Esophagus muscularis mucosa (tissue), 4 donors: Measurements from ENCODE around the gene CD46. TPM values are rescaled to one million over a fixed set of nuclear protein-coding genes. Genes with fewer than 3 reads are reported as not detected.

Source experiments
- DNase-seq: peaks from one replicate; pipeline ENCODE4 v3.0.0-alpha.2; 2017; ENCODE audit errors: extremely low spot score
- H3K27ac ChIP-seq, 4 donors: fragments of 200-600 bp; sonication (generic); replicated peaks in 1 of 4; 1 replicate in 3 of 4; 2 replicates in 1 of 4; pipeline ENCODE4 v1.5.1; 2016 to 2019; ENCODE audit warnings: mild to moderate bottlenecking in 1 of 4
- H3K27me3 ChIP-seq, 4 donors: fragments of 200-600 bp; sonication (generic); one replicate each; pipeline versions ENCODE4 v1.5.1 to v1.6.0; 2016 to 2019
- H3K36me3 ChIP-seq, 4 donors: fragments of 200-600 bp; sonication (generic); one replicate each; pipeline ENCODE4 v1.5.1; 2016 to 2019
- H3K4me1 ChIP-seq, 4 donors: fragments of 200-600 bp; sonication (generic); one replicate each; pipeline ENCODE4 v1.5.1; 2016 to 2019
- H3K4me3 ChIP-seq, 4 donors: fragments of 200-600 bp; sonication (generic); 1 replicate in 2 of 4; 2 replicates in 2 of 4; pipeline ENCODE4 v1.5.1; 2016 to 2019; ENCODE audit warnings: mild to moderate bottlenecking in 4 of 4, moderate library complexity in 1 of 4
- H3K9me3 ChIP-seq, 4 donors: fragments of 200-600 bp; sonication (generic); 1 replicate in 3 of 4; 2 replicates in 1 of 4; pipeline ENCODE4 v1.5.1; 2016 to 2019
- EP300 ChIP-seq: sonication (generic); formaldehyde crosslinking; IDR thresholded peaks from one replicate; pipeline ENCODE4 v1.6.1; 2017; ENCODE audit warnings: antibody characterized with exemption
- POLR2A ChIP-seq: fragments of 450-650 bp; IDR thresholded peaks from one replicate; pipeline ENCODE4 v1.6.1; 2017; ENCODE audit warnings: antibody characterized with exemption, moderate library complexity, mild to moderate bottlenecking, low read depth
- POLR2AphosphoS5 ChIP-seq, 2 donors: sonication (generic); formaldehyde crosslinking; IDR thresholded peaks; one replicate each; pipeline ENCODE4 v1.6.1; 2017; ENCODE audit warnings: antibody characterized with exemption in 2 of 2
- WGBS: methylation state at CpG from one replicate; pipeline ENCODE4 v1.1.5; 2018; 5-methylcytosine and 5-hydroxymethylcytosine counted together
- intact Hi-C: fragments of 100-400 bp; cut with DNase I; formaldehyde crosslinking; loops from one replicate; pipeline ENCODE4 v1.15.1; 2023
- total RNA-seq, 4 donors: library from RNA; depleted of rRNA; stranded (reverse); fragments of >200 nt; gene quantifications; one replicate each; pipeline versions ENCODE4 v1.1.0 to v1.2.1, GENCODE V29; 2016
- TF ChIP-seq, protein P1 (sequence below), 3 experiments: fragments of 200-600 bp in 2 of 3; fragments of 450-650 bp in 1 of 3; sonication (generic) in 2 of 3; IDR thresholded peaks; one replicate each; pipeline ENCODE4 v1.5.1; 2017 to 2019; ENCODE audit warnings: antibody characterized with exemption in 3 of 3, mild to moderate bottlenecking in 2 of 3, moderate library complexity in 1 of 3

CD46 gene
- total RNA-seq, 4 donors from 2014 or later, result 65.6 to 86.4 (median 69.2) TPM

DNA sequence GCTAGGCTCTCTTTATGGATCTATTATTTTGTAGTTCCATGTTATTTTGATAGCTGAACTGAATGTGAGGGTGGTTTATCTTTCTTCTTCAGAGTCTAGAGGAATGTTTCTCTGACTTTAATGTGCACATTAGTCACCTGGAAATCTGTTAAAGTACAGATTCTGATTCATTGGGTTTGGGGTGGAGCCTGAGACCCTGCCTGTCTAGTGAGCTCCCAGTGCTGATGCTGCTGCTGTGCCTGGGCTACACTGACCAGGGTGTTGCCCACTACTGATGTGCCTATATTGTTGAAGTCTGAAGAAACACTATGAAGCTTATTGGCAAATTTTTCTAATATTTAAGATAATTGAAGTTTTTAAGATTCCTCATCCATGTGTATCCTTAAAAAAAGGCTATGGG is 35.9 kb downstream of the CD46 start:
- no peaks in the 10 kb centered on the region for H3K9me3 ChIP-seq
- no peaks in the 10 kb centered on the region for H3K27me3 ChIP-seq
- no peak for DNase-seq
- intact Hi-C loops, result no loop called here
- peaks cover 7 to 64% (median 30%) of the 10 kb centered on the region in 4 donors for H3K36me3 ChIP-seq
- H3K27ac ChIP-seq, result no peak overlapping the region
- TF ChIP-seq, protein P1, sequence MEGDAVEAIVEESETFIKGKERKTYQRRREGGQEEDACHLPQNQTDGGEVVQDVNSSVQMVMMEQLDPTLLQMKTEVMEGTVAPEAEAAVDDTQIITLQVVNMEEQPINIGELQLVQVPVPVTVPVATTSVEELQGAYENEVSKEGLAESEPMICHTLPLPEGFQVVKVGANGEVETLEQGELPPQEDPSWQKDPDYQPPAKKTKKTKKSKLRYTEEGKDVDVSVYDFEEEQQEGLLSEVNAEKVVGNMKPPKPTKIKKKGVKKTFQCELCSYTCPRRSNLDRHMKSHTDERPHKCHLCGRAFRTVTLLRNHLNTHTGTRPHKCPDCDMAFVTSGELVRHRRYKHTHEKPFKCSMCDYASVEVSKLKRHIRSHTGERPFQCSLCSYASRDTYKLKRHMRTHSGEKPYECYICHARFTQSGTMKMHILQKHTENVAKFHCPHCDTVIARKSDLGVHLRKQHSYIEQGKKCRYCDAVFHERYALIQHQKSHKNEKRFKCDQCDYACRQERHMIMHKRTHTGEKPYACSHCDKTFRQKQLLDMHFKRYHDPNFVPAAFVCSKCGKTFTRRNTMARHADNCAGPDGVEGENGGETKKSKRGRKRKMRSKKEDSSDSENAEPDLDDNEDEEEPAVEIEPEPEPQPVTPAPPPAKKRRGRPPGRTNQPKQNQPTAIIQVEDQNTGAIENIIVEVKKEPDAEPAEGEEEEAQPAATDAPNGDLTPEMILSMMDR (IDR thresholded peaks at IDR 0.05), result no peak
- TF ChIP-seq EP300 (no peak), POLR2A (no peak), POLR2AphosphoS5 (IDR thresholded peaks at IDR 0.05) (no peak)
- H3K4me3 ChIP-seq, result no peak overlapping the region
- H3K4me1 ChIP-seq, result no peaks in the 10 kb centered on the region

DNA sequence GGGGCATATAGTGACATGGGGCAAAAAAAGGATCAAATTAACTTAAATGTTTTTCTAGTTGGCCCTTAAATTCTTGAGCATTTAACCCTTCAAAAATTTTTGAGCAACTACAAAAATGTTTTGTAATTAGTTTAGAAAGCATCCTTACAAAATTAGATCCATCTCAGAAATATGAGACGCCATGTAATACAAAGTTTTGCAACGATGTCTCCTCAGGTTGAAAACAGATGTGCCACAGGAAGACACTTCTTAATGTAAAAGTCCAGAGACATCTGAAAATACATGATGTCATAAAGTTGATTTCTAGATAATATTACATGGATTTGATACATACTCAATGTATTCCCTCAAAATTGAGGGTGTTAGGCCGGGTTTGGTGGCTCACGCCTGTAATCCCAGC is 37.5 kb downstream of the CD46 start:
- Histone ChIP-seq H3K27me3 (no peaks in the 10 kb centered on the region), H3K9me3 (no peaks in the 10 kb centered on the region), H3K4me1 (no peaks in the 10 kb centered on the region), H3K4me3 (no peak overlapping the region), H3K27ac (no peak overlapping the region), H3K36me3 (peaks cover 7 to 62% (median 30%) of the 10 kb centered on the region in 4 donors)
- WGBS, result 85% methylated on average over 4 of the region's 4 CpGs
- intact Hi-C loops, result no loop called here
- DNase-seq, result no peak
- TF ChIP-seq, protein P1 (IDR thresholded peaks at IDR 0.05), result no peak
- TF ChIP-seq POLR2A, result no peak
- no peak for TF ChIP-seq POLR2AphosphoS5 (IDR thresholded peaks at IDR 0.05)
- no peak for TF ChIP-seq EP300

DNA sequence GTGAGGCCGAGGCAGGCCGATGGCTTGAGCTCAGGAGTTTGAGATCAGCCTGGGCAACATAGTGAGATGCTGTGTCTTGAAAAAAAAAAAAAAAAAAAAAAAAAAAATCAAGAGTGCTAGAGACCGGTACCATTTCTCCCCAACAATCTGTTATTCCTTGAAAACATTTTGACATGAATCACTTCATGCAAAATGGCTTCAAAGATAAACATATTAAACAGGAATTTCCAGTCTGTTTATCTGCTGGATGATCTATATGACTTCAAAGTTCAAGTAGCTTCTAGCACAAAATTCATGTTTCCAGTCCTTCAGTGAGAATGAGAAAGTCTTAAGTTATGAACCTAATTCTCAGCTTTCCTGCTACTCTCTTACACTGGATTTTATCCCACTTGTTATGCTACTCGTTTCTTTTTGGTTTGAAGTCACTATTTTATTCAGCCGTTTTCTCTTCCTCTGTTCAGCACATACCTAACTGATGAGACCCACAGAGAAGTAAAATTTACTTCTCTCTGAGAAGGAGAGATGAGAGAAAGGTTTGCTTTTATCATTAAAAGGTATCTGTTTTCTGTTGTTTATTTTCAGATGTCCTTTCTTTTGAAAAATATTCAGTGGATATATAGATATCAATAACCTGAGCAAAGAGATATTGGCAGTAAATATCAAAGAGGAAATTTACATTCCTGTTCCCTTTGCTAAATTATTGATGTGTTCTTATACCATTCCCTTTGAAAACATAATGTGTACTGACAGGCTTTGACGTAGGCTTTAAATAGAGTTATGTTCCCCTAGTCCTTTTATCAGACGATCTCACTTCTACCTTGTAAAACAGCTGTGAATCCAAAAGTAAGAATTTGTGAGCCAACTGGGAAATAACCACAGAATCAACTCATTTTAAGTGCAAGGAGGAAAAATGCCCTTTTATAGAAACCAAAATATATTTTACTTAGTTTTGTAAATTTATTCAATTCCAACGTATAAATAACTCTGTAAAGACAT is 38.2 kb downstream of the CD46 start:
- H3K36me3 ChIP-seq, result peaks cover 2 to 61% (median 28%) of the 10 kb centered on the region in 4 donors
- H3K27me3 ChIP-seq, result no peaks in the 10 kb centered on the region
- 74% methylated on average over 8 of the region's 8 CpGs for WGBS
- H3K4me1 ChIP-seq, result no peaks in the 10 kb centered on the region
- TF ChIP-seq, protein P1 (IDR thresholded peaks at IDR 0.05), result no peak
- TF ChIP-seq POLR2AphosphoS5 (IDR thresholded peaks at IDR 0.05), result no peak
- TF ChIP-seq POLR2A, result no peak
- TF ChIP-seq EP300, result no peak
- H3K9me3 ChIP-seq, result no peaks in the 10 kb centered on the region
- intact Hi-C loops, result loop anchor here (10.0 kb wide), 1 partner anchor 135 kb away; no protein-coding TSS in a partner anchor
- H3K27ac ChIP-seq, result no peak overlapping the region
- no peak for DNase-seq
- no peak overlapping the region for H3K4me3 ChIP-seq

DNA sequence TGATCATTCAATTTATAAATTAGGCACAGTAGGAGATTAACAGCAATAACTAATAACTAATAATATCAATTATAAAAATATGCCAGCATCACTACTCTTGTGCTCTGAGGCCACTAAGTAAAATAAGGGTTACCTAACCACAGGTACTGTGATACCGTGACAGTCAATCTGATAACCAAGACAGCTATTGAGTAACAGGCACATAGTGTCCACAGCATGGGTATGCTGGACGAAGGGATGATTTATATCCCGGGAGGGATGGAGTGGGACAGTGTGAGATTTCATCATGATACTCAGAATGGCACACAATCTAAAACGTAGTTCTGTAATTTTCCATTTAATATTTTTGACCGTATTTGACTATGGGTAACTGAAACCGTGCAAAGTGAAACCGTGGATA is 39.4 kb downstream of the CD46 start:
- intact Hi-C loops, result loop anchor here (10.0 kb wide), 1 partner anchor 136 kb away; no protein-coding TSS in a partner anchor
- TF ChIP-seq POLR2AphosphoS5 (IDR thresholded peaks at IDR 0.05) (no peak), POLR2A (no peak), EP300 (no peak)
- TF ChIP-seq, protein P1 (IDR thresholded peaks at IDR 0.05), result no peak
- H3K9me3 ChIP-seq, result no peaks in the 10 kb centered on the region
- H3K27me3 ChIP-seq, result no peaks in the 10 kb centered on the region
- 88% methylated on average over 7 of the region's 7 CpGs for WGBS
- DNase-seq, result no peak
- no peaks in the 10 kb centered on the region for H3K4me1 ChIP-seq
- no peak overlapping the region for H3K27ac ChIP-seq
- H3K36me3 ChIP-seq, result peaks cover 4 to 58% (median 21%) of the 10 kb centered on the region in 4 donors
- H3K4me3 ChIP-seq, result no peak overlapping the region
